CD4-positive, alpha-beta T cell (primary cell): ENCODE data around the gene SLC25A39. TPM values are rescaled to one million over a fixed set of nuclear protein-coding genes. Genes with fewer than 3 reads are reported as not detected.
A peak's percentile ranks its signal among the peaks of the same experiment; 100 is the strongest.
"Not testable (repeated sequence)": the region's sequence is repeated elsewhere in the genome, so short reads cannot be mapped to it uniquely, and the experiment has no call there.

Experiments
- ATAC-seq: fragments of 200-7000 bp; cut with Tn5 transposase; one replicate; pipeline ENCODE4 v1.10.0; 2022; ENCODE audit warnings: mild to moderate bottlenecking; ENCODE audit not compliant: poor library complexity
- CTCF ChIA-PET: fragments of 350-600 bp; sonication (Branson Sonifier 250); formaldehyde crosslinking; loops from one replicate; lab custom pipeline; 2021; ENCODE audit warnings: antibody characterized with exemption, inconsistent platforms; lab: Charles Lee
- POLR2A ChIA-PET: fragments of 350-600 bp; sonication (Branson Sonifier 250); formaldehyde crosslinking; loops from one replicate; lab custom pipeline; 2021; ENCODE audit warnings: antibody characterized with exemption, inconsistent platforms; lab: Charles Lee
- DNase-seq, 14 experiments: peaks; one replicate each; pipeline ENCODE4 v3.0.0-alpha.2; 2013 to 2020; ENCODE audit warnings: mixed read lengths in 2 of 14
- H3K27ac ChIP-seq, 2 donors: one replicate each; pipeline versions ENCODE4 v1.5.1 to v1.7.0; 2013; ENCODE audit warnings: low read length in 2 of 2, low read depth in 1 of 2, mild to moderate bottlenecking in 1 of 2
- H3K27me3 ChIP-seq, 2 experiments: 1 replicate in 1 of 2; 2 replicates in 1 of 2; pipeline versions ENCODE4 v1.6.1 to v1.7.0; 2013; ENCODE audit warnings: low read length in 2 of 2, control low read depth in 1 of 2, mild to moderate bottlenecking in 1 of 2, moderate library complexity in 1 of 2; ENCODE audit not compliant: insufficient read depth in 2 of 2, control insufficient read depth in 1 of 2
- H3K36me3 ChIP-seq: one replicate; pipeline ENCODE4 v1.6.1; 2013; ENCODE audit warnings: low read length, control low read depth; ENCODE audit not compliant: insufficient read depth
- H3K4me1 ChIP-seq: one replicate; pipeline ENCODE4 v1.6.1; 2013; ENCODE audit warnings: low read length, control low read depth; ENCODE audit not compliant: insufficient read depth
- H3K4me3 ChIP-seq: one replicate; pipeline ENCODE4 v1.5.1; 2013; ENCODE audit warnings: mild to moderate bottlenecking, low read length, moderate library complexity
- H3K9me3 ChIP-seq, 2 experiments: 1 replicate in 1 of 2; 2 replicates in 1 of 2; pipeline versions ENCODE4 v1.6.1 to v1.7.0; 2013; ENCODE audit warnings: low read length in 2 of 2, mild to moderate bottlenecking in 2 of 2, control low read depth in 1 of 2, moderate library complexity in 1 of 2; ENCODE audit not compliant: control insufficient read depth in 1 of 2, insufficient read depth in 1 of 2
- H3K27ac Mint-ChIP-seq: one replicate; pipeline ENCODE4 v1.8.0; 2020; ENCODE audit warnings: mixed read lengths
- H3K27me3 Mint-ChIP-seq: one replicate; pipeline ENCODE4 v1.8.0; 2021; ENCODE audit warnings: mixed read lengths
- H3K36me3 Mint-ChIP-seq: one replicate; pipeline ENCODE4 v1.8.0; 2021; ENCODE audit warnings: low read depth, mixed read lengths
- H3K4me1 Mint-ChIP-seq: one replicate; pipeline ENCODE4 v1.8.0; 2021; ENCODE audit warnings: low read depth, mixed read lengths
- H3K4me3 Mint-ChIP-seq: one replicate; pipeline ENCODE4 v1.8.0; 2020; ENCODE audit warnings: mild to moderate bottlenecking, mixed read lengths
- H3K9me3 Mint-ChIP-seq: one replicate; pipeline ENCODE4 v1.8.0; 2020; ENCODE audit warnings: mixed read lengths
- CTCF ChIP-seq: fragments of 200-600 bp; IDR thresholded peaks from one replicate; pipeline ENCODE4 v1.8.0; 2022; ENCODE audit warnings: antibody characterized with exemption, mild to moderate bottlenecking
- intact Hi-C, 2 experiments: fragments of 100-400 bp; cut with DNase I in 1 of 2; cut with micrococcal nuclease in 1 of 2; formaldehyde crosslinking; loops; one replicate each; pipeline versions ENCODE4 v1.15.1 to v1.9.0; 2023 to 2025; cut with DNase I, micrococcal nuclease
- total RNA-seq, 174 experiments: library from RNA in 2 of 174; stranded (reverse) in 2 of 174; gene quantifications; one replicate each; pipeline ENCODE4 v1.2.3 and lab custom pipeline; 2021 to 2026

SLC25A39 gene
- total RNA-seq, 2 experiments from 2014 or later: 55.5 to 65.5 TPM

- Mint-ChIP-seq H3K27me3 (no peaks in the 10 kb centered on the region), H3K4me1 (peaks cover 17% of the 10 kb centered on the region), H3K4me3 (no peak overlapping the region), H3K9me3 (no peaks in the 10 kb centered on the region), H3K27ac (peak overlapping the region; percentile 43), H3K36me3 (no peaks in the 10 kb centered on the region)
- ChIA-PET POLR2A (interaction anchor here (0.7 to 2.8 kb wide), 3 partner anchors 111 to 265 kb away, joined by 3 to 16 read pairs (median 7); partner anchors contain the start of gene LSM12), CTCF (interaction anchor here (0.6 to 3.3 kb wide), 10 partner anchors 14 to 208 kb away, joined by 3 to 33 read pairs (median 6); partner anchors contain the start of genes GRN, HDAC5, TMUB2 and UBTF)
- TF ChIP-seq CTCF: peak; percentile 78
- intact Hi-C loops: loop anchor here (1.0 to 5.0 kb wide), 3 partner anchors 121 to 190 kb away; partner anchors contain the start of gene HROB (in 2 of the 2)
- H3K9me3 ChIP-seq: no peaks in the 10 kb centered on the region
- H3K27me3 ChIP-seq: no peaks in the 10 kb centered on the region
- H3K27ac ChIP-seq: no peak overlapping the region
- ATAC-seq: peak; percentile 17
- peak; percentile 48 to 87 (median 59) for DNase-seq
- H3K4me3 ChIP-seq: no peak overlapping the region
- no peaks in the 10 kb centered on the region for H3K36me3 ChIP-seq
- H3K4me1 ChIP-seq: peaks cover 14% of the 10 kb centered on the region
Observed at GRCh38 chr17:44331249-44331760, 6.7 kb upstream of the SLC25A39 start.

GRCh38 chr17:44330263-44330662 lies 5.6 kb upstream of the SLC25A39 start:
- intact Hi-C loops: loop anchor here in 1 of 2 experiments (5.0 kb wide), 1 partner anchor 188 kb away; the partner anchor contains the start of gene HROB
- H3K27ac ChIP-seq, H3K27ac Mint-ChIP-seq, H3K4me3 ChIP-seq, H3K27me3 ChIP-seq, H3K36me3 ChIP-seq, H3K9me3 Mint-ChIP-seq, H3K9me3 ChIP-seq, H3K36me3 Mint-ChIP-seq, H3K27me3 Mint-ChIP-seq, ATAC-seq, DNase-seq, H3K4me3 Mint-ChIP-seq: not testable (repeated sequence)
- peaks cover 22% of the 10 kb centered on the region for H3K4me1 Mint-ChIP-seq
- CTCF ChIA-PET: interaction anchor here (0.9 to 3.3 kb wide), 6 partner anchors 15 to 126 kb away, joined by 3 to 33 read pairs (median 7); partner anchors contain the start of gene GRN
- peaks cover 24% of the 10 kb centered on the region for H3K4me1 ChIP-seq
- POLR2A ChIA-PET: interaction anchor here (2.8 kb wide), 1 partner anchor 120 kb away, joined by 16 read pairs; no protein-coding TSS in a partner anchor

- ChIA-PET POLR2A (interaction anchor here (2.8 kb wide), 1 partner anchor 119 kb away, joined by 16 read pairs; no protein-coding TSS in a partner anchor), CTCF (interaction anchor here (3.3 kb wide), 1 partner anchor 120 kb away, joined by 33 read pairs; no protein-coding TSS in a partner anchor)
- H3K4me3 Mint-ChIP-seq, H3K9me3 ChIP-seq, H3K4me3 ChIP-seq, DNase-seq, ATAC-seq, H3K27ac Mint-ChIP-seq, H3K36me3 ChIP-seq, H3K27ac ChIP-seq, H3K9me3 Mint-ChIP-seq, H3K27me3 Mint-ChIP-seq, H3K27me3 ChIP-seq: not testable (repeated sequence)
- Mint-ChIP-seq H3K4me1 (peaks cover 25% of the 10 kb centered on the region), H3K36me3 (peaks cover 10% of the 10 kb centered on the region)
- peaks cover 30% of the 10 kb centered on the region for H3K4me1 ChIP-seq
- intact Hi-C loops: loop anchor here in 1 of 2 experiments (10.0 kb wide), 1 partner anchor 205 kb away; the partner anchor contains the start of gene HDAC5
Observed at GRCh38 chr17:44329516-44329915, 4.9 kb upstream of the SLC25A39 start.
